Panc1 (cell line): Measurements from ENCODE around the gene ADGRF1. TPM values are rescaled to one million over a fixed set of nuclear protein-coding genes. Genes with fewer than 3 reads are reported as not detected.
"Not testable (repeated sequence)": the region's sequence is repeated elsewhere in the genome, so short reads cannot be mapped to it uniquely, and the experiment has no call there.

Source experiments
- ATAC-seq: fragments of 200-7000 bp; cut with Tn5 transposase; 2 replicates; pipeline ENCODE4 v1.9.1; 2020; ENCODE audit warnings: mild to moderate bottlenecking, moderate library complexity
- Bru-seq: library from RNA; stranded (reverse); fragments of 400-500 nt; gene quantifications from one replicate; lab custom pipeline; 2021; lab: Mats Ljungman, UMichigan
- BruChase-seq, 2 experiments: library from RNA; stranded (reverse); fragments of 400-500 nt; gene quantifications; one replicate each; lab custom pipeline; 2021; lab: Mats Ljungman, UMichigan
- BruUV-seq: library from RNA; stranded (reverse); fragments of 400-500 nt; replicated peaks from 2 replicates; lab custom pipeline; 2021; lab: Mats Ljungman, UMichigan
- CTCF ChIA-PET: fragments of 300-600 bp; sonication (Branson Sonifier 250); formaldehyde crosslinking; loops from one replicate; lab custom pipeline; 2022; ENCODE audit warnings: antibody characterized with exemption; lab: Charles Lee
- POLR2A ChIA-PET: fragments of 300-600 bp; sonication (Branson Sonifier 250); formaldehyde crosslinking; loops from one replicate; lab custom pipeline; 2022; ENCODE audit warnings: antibody characterized with exemption; lab: Charles Lee
- DNase-seq: peaks from one replicate; pipeline ENCODE4 v3.0.0-alpha.2; 2010; ENCODE audit warnings: low read depth, low spot score
- H3K27ac ChIP-seq: 2 replicates; pipeline ENCODE4 v1.5.1; 2011; ENCODE audit warnings: mild to moderate bottlenecking, low read length, inconsistent platforms
- H3K27me3 ChIP-seq: fragments of 200-500 bp; sonication (Bioruptor generic); 2 replicates; pipeline ENCODE4 v1.6.0; 2014; ENCODE audit warnings: low read length, inconsistent platforms; ENCODE audit not compliant: control insufficient read depth, insufficient read depth
- H3K36me3 ChIP-seq: fragments of 200-500 bp; sonication (Bioruptor generic); 2 replicates; pipeline ENCODE4 v1.5.1; 2014; ENCODE audit warnings: inconsistent platforms, mild to moderate bottlenecking, low read length, moderate library complexity; ENCODE audit not compliant: control insufficient read depth, insufficient read depth
- H3K4me1 ChIP-seq: 2 replicates; pipeline ENCODE4 v1.5.1; 2011; ENCODE audit warnings: inconsistent platforms, mild to moderate bottlenecking, low read length, moderate library complexity; ENCODE audit not compliant: control insufficient read depth, insufficient read depth
- H3K4me3 ChIP-seq, 2 experiments: 2 replicates each; pipeline ENCODE4 v1.5.1; 2011 to 2012; ENCODE audit warnings: low read depth in 2 of 2, low read length in 2 of 2, mild to moderate bottlenecking in 2 of 2, inconsistent platforms in 1 of 2, moderate library complexity in 1 of 2
- H3K9me3 ChIP-seq: fragments of 200-500 bp; sonication (Bioruptor generic); 2 replicates; pipeline ENCODE4 v1.5.1; 2014; ENCODE audit warnings: low read depth, mild to moderate bottlenecking, inconsistent platforms, low read length, moderate library complexity; ENCODE audit not compliant: control insufficient read depth, insufficient read depth
- POLR2AphosphoS5 ChIP-seq: IDR thresholded peaks from 2 replicates; pipeline ENCODE4 v1.6.1; 2012; ENCODE audit warnings: mild to moderate bottlenecking, low read depth, low read length, moderate library complexity
- SIN3A ChIP-seq: IDR thresholded peaks from 2 replicates; pipeline ENCODE4 v1.6.1; 2012; ENCODE audit warnings: low read depth, mild to moderate bottlenecking, low read length, moderate library complexity, borderline replicate concordance; ENCODE audit not compliant: insufficient read depth
- TCF7L2 ChIP-seq: IDR thresholded peaks from 2 replicates; pipeline ENCODE4 v1.6.1; 2011; ENCODE audit warnings: mild to moderate bottlenecking, low read depth, low read length, inconsistent platforms
- in situ Hi-C: cut with HindIII; loops from 2 replicates; pipeline ENCODE4 v1.10.0; 2016; ENCODE audit warnings: low sequenced_read_pairs, low pct_unique_long_range_greater_than_20kb
- intact Hi-C: fragments of 100-400 bp; cut with micrococcal nuclease; formaldehyde crosslinking; loops from one replicate; pipeline ENCODE4 v1.10.0; 2022; ENCODE audit not compliant: unreplicated experiment
- long read RNA-seq: library from polyadenylated mRNA; unstranded; transcript quantifications from one replicate; pipeline ENCODE4 v2.0.0, GENCODE V29; 2021; ENCODE audit not compliant: unreplicated experiment
- polyA plus RNA-seq: library from polyadenylated mRNA; unstranded; fragments of >200 nt; gene quantifications from one replicate; pipeline ENCODE4 v1.2.1, GENCODE V29; 2012; ENCODE audit warnings: missing spikeins; ENCODE audit not compliant: insufficient read length
- total RNA-seq: library from RNA; stranded (reverse); gene quantifications from one replicate; pipeline ENCODE4 v1.2.1, GENCODE V29; 2021; ENCODE audit not compliant: unreplicated experiment
- TF ChIP-seq, protein P1 (sequence below): fragments of 450-650 bp; IDR thresholded peaks from 2 replicates; pipeline ENCODE4 v1.5.1; 2017; ENCODE audit warnings: mild to moderate bottlenecking
- TF ChIP-seq, protein P2 (sequence below), 2 experiments: IDR thresholded peaks; 2 replicates each; pipeline ENCODE4 v1.6.1; 2011 to 2012; ENCODE audit warnings: low read depth in 2 of 2, control low read depth in 1 of 2, low read length in 1 of 2, mild to moderate bottlenecking in 1 of 2, moderate library complexity in 1 of 2; ENCODE audit not compliant: insufficient read depth in 1 of 2

The ADGRF1 gene
- total RNA-seq = 0.95 TPM
- 0.27 TPM for polyA plus RNA-seq
- Bru-seq, nascent RNA = percentile 22 among the genes with signal in this experiment
- percentile 18 among the genes with signal in this experiment for BruChase-seq, experiment 1, labeled RNA remaining after a 2-hour chase
- BruChase-seq, experiment 2, labeled RNA remaining after a 6-hour chase = percentile 22 among the genes with signal in this experiment
- long read RNA-seq, partial matches to known transcripts = 0 of 1 reads
- long read RNA-seq, other reads (novel, unspliced or antisense) = 1 of 1 reads

DNA sequence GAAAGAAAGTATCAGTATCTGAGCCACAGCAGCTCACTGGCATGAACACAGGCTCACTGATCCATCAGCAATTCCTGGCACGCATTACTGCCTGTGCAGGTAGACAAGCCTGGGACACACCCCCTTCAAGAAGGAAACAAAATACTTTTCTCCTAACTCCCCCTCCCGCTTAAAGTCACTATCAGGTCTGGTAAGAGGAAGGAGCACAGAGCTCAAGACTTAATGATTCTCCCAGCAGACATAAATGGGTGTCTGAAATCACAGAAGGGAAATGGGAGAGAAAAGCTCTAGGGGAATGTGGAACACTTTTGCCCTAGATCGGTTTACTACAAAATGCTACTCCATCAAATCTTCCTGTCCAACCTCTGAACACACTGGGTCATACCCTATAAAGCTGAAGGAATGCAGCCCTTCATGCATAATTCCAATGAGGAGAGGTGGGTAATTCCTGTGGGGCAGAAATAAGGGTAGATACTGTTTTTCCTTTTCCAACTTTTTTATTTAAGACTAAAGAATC, at the start of gene ADGRF1:
Gene ADGRF1, minus strand, starts transcription at position 58 of the 517 bp plus-strand sequence. CDS start 13,271 bp downstream, outside the sequence.
- POLR2A ChIA-PET = no interaction called here
- no peaks in the 10 kb centered on the region for H3K36me3 ChIP-seq
- CTCF ChIA-PET = no interaction called here
- ATAC-seq (no peak), DNase-seq (no peak)
- no peaks in the 10 kb centered on the region for H3K9me3 ChIP-seq
- H3K27me3 ChIP-seq = no peaks in the 10 kb centered on the region
- intact Hi-C loops = no loop called here
- TF ChIP-seq TCF7L2 (no peak), SIN3A (no peak)
- TF ChIP-seq, protein P1, sequence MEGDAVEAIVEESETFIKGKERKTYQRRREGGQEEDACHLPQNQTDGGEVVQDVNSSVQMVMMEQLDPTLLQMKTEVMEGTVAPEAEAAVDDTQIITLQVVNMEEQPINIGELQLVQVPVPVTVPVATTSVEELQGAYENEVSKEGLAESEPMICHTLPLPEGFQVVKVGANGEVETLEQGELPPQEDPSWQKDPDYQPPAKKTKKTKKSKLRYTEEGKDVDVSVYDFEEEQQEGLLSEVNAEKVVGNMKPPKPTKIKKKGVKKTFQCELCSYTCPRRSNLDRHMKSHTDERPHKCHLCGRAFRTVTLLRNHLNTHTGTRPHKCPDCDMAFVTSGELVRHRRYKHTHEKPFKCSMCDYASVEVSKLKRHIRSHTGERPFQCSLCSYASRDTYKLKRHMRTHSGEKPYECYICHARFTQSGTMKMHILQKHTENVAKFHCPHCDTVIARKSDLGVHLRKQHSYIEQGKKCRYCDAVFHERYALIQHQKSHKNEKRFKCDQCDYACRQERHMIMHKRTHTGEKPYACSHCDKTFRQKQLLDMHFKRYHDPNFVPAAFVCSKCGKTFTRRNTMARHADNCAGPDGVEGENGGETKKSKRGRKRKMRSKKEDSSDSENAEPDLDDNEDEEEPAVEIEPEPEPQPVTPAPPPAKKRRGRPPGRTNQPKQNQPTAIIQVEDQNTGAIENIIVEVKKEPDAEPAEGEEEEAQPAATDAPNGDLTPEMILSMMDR = no peak
- no peak within 1 kb of the TSS for H3K4me3 ChIP-seq
- H3K4me1 ChIP-seq = no peaks in the 10 kb centered on the region
- in situ Hi-C loops = no loop called here
- no peak within 1 kb of the TSS; the same call in 1 of the 2 replicates for H3K27ac ChIP-seq
- BruUV-seq = no TSS peak

DNA sequence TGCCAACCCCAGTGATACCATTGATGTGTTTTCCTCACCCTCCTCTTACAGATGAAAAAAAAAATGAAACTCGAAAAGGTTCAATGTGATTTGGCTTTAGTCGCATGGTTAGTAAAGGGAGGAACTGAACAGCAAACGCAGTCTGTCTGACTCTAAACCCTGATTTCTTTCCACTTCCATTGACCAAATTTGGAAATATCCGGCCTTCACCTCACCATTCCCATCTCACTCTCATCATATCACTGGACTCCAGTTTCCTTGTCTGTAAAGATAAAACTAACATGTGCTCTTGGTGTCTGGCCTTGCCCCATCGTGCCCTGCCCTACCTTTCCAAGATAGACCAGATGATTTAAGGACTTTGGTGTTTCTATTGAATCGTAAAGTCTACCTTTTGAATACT, 48.7 kb upstream of the ADGRF1 start:
- ATAC-seq (no peak), DNase-seq (no peak)
- no peaks in the 10 kb centered on the region for H3K27me3 ChIP-seq
- CTCF ChIA-PET = no interaction called here
- no peak overlapping the region for H3K27ac ChIP-seq
- POLR2A ChIA-PET = no interaction called here
- peaks cover 16% of the 10 kb centered on the region for H3K4me1 ChIP-seq
- H3K4me3 ChIP-seq = no peak overlapping the region
- TF ChIP-seq, protein P2, sequence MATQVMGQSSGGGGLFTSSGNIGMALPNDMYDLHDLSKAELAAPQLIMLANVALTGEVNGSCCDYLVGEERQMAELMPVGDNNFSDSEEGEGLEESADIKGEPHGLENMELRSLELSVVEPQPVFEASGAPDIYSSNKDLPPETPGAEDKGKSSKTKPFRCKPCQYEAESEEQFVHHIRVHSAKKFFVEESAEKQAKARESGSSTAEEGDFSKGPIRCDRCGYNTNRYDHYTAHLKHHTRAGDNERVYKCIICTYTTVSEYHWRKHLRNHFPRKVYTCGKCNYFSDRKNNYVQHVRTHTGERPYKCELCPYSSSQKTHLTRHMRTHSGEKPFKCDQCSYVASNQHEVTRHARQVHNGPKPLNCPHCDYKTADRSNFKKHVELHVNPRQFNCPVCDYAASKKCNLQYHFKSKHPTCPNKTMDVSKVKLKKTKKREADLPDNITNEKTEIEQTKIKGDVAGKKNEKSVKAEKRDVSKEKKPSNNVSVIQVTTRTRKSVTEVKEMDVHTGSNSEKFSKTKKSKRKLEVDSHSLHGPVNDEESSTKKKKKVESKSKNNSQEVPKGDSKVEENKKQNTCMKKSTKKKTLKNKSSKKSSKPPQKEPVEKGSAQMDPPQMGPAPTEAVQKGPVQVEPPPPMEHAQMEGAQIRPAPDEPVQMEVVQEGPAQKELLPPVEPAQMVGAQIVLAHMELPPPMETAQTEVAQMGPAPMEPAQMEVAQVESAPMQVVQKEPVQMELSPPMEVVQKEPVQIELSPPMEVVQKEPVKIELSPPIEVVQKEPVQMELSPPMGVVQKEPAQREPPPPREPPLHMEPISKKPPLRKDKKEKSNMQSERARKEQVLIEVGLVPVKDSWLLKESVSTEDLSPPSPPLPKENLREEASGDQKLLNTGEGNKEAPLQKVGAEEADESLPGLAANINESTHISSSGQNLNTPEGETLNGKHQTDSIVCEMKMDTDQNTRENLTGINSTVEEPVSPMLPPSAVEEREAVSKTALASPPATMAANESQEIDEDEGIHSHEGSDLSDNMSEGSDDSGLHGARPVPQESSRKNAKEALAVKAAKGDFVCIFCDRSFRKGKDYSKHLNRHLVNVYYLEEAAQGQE (IDR thresholded peaks at IDR 0.05; ENCODE audit: insufficient read depth in 1 of 2, low read depth in 2 of 2, low read length in 1 of 2) = no peak
- no peak for TF ChIP-seq TCF7L2
- TF ChIP-seq POLR2AphosphoS5 = no peak
- TF ChIP-seq SIN3A = no peak
- TF ChIP-seq, protein P1 = no peak
- no peaks in the 10 kb centered on the region for H3K36me3 ChIP-seq
- no peaks in the 10 kb centered on the region for H3K9me3 ChIP-seq
- intact Hi-C loops (no loop called here), in situ Hi-C loops (no loop called here)
- BruUV-seq = no TSS peak

DNA sequence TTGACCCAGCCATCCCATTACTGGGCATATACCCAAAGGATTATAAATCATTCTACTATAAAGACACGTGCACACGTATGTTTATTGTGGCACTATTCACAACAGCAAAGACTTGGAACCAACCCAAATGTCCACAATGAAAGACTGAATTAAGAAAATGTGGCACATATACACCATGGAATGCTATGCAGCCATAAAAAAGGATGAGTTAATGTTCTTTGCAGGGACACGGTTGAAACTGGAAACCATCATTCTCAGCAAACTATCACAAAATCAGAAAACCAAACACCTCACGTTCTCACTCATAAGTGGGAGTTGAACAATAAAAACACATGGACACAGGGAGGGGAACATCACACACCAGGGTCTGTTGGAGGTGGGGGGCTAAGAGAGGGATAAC, 47.3 kb upstream of the ADGRF1 start:
- H3K27ac ChIP-seq, CTCF ChIA-PET, intact Hi-C loops, DNase-seq, H3K36me3 ChIP-seq, H3K4me3 ChIP-seq, ATAC-seq, H3K9me3 ChIP-seq, BruUV-seq, POLR2A ChIA-PET, H3K27me3 ChIP-seq, in situ Hi-C loops: not testable (repeated sequence)
- peaks cover 11% of the 10 kb centered on the region for H3K4me1 ChIP-seq
